GM15510 (cell line): ENCODE data around the gene RBMS3.

Source experiments
- POLR2A ChIP-seq: IDR thresholded peaks from 3 replicates; pipeline ENCODE4 v1.6.1; 2011; ENCODE audit warnings: borderline replicate concordance; ENCODE audit not compliant: insufficient read length; ENCODE audit errors: extremely low read depth

The RBMS3 gene

DNA sequence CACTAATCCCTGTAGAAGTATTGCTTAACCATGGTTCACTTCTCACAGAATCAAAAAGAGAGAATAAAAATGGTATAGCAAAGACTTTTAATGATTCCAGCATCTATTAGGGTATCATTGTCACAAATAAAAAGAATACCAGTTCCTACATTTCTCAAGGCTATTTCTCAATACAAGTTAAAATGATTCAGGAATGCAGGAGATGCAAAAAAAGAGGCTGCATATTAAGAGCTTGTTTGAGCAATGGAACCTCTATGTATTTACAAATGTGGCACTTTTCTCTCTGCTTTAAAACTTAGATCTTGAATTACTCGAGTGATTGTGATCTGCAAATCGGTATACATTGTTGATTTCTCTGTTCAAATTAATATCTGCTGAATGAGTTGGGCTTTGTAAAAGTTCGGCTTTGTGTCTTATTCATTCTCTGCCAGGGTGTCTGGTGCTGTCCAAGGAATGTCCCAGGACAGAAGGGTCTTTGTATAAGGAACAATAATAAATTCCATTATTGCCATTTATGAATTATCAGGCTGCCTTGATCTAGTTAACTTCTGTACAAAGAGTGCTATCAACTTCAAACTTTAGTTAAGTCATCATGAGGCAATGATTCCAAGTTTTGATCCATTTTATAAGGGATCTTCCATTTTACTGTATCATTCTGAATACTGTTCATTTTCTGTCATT is 364.2 kb downstream of the RBMS3 start:
- no peak for TF ChIP-seq POLR2A

DNA sequence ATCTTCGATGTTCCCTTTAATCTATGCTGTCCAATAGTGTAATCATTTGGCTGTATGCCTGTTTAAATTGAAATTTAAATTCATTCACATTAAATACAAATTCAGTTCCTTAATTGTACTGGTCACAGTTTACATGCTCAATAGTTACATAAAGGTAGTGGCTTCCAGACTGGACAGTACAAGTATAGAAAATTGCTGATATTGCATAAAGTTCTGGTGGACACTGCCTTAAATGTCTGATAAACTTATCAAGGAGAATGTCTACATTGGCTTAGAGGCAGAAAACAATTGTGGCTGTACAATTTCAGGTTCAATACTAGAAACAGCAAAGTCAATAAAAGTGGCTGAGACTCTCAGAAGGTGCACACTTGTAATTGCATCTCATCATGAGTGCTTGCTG is 365.2 kb downstream of the RBMS3 start:
- no peak for TF ChIP-seq POLR2A

DNA sequence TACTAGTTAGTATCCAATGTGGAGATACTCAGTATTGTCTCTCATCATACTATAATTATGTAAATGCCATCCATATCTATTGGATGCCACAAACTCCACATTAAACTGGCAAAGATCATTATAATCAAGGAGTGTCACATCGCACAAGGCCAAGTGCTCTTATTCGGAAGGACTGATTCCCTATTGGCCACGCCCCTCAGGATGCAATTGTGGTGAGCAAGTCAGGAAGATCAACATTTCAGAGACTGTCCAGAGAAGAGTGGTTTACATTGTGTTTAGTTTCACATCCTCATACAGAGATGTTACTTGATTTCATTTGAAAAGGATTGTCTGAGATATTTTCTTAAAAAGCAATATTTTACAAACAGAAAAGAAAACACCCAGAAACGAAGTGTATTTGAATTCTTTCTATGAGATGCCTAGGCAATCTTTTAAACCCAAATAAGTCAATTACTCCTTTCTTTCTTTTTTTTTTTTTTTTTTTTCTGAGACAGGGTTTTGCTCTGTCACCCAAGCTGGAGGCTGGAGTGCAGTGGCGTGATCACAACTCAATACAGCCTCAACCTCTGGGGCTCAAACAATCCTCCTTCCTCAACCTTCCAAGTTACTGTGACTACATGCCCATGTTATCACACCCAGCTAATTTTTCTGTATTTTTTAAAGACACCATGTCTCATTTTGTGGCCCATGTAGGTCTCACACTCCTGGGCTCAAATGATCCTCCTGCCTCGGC is 369.1 kb downstream of the RBMS3 start:
- TF ChIP-seq POLR2A: no peak

DNA sequence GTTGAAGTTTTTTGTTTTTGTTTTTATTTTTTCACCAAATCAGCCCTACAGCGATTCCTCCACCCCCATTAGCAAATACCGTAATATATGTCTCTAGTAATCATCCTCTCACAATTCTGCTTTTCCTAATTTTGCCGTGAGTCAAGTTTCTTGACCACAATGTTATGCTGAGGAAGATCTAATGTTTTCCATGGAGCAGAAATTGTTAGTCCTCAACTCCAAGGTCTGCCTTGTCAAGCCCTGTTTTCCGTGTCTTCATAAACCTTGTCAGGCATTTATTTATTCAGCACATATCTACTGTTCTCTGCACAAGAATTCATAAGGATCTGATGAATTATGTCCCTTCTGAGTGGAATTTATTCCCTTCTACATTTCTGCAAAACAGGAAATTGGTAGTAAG is 372.8 kb downstream of the RBMS3 start:
- TF ChIP-seq POLR2A: no peak

DNA sequence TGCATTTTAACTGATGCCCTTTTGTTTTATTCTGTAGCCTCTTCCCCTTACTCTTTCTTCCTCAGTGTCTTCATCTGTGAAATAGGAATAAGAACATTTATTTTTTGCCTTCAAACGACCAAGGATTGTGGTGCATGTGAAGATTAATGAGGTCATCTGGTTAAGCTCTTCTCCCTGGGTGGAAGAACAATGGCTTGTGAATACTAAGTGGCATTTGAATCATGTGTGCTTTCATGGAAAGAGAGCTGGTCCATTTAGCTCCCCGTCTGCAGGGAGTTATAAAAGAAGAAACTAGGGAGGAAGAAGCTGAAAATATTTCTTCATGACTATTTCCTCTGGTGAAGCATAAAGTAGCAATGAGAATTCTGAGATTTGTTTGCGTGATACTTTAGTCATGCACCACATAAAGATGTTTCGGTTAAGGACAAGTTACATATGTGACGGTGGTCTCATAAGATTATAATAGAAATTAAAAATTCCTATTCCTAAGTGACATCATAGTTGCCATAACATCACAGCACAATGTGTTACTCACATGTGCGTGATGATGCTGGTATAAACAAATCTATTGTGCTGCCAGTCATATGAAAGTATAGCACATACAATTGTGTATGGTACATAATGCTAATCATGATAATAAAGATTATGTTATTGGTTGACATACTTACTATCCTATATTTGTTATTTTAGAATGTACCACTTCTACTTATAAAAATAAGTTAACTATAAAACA is 374.3 kb downstream of the RBMS3 start:
- no peak for TF ChIP-seq POLR2A

- no peak for TF ChIP-seq POLR2A
Measured at GRCh38 chr3:29665688-29666087, 384.8 kb downstream of the RBMS3 start.

GRCh38 chr3:29668233-29668632 is 387.4 kb downstream of the RBMS3 start:
- no peak for TF ChIP-seq POLR2A

- TF ChIP-seq POLR2A: no peak
Measured at GRCh38 chr3:29668728-29669127, 387.9 kb downstream of the RBMS3 start.

DNA sequence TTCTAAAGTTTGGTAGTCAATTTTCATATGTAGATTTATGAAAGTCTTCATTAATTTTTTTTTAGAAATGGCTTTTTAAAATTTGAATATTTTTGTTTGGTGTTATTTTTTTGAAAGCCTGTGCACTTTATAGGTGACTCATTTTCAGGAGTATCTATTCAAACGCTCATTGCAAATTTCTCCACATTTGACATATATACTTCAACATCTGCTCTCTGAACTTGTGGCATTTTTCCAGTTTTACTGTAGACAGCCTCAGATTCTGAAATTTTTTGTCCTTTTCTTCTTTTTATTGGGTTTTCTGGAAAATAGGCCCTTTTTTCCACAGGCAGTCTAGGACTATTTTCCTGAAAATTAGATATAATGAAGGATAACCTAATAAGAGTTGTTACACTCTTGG is 396.6 kb downstream of the RBMS3 start:
- TF ChIP-seq POLR2A: no peak

- no peak for TF ChIP-seq POLR2A
Measured at GRCh38 chr3:29679944-29680343, 399.1 kb downstream of the RBMS3 start.

- TF ChIP-seq POLR2A: no peak
Measured at GRCh38 chr3:29683018-29683993, 402.4 kb downstream of the RBMS3 start.

- no peak for TF ChIP-seq POLR2A
Measured at GRCh38 chr3:29686889-29687592, 406.2 kb downstream of the RBMS3 start.

- TF ChIP-seq POLR2A: no peak
Measured at GRCh38 chr3:29690686-29691353, 409.9 kb downstream of the RBMS3 start.
